ENCODE results near the gene MFSD1. TPM values are rescaled to one million over a fixed set of nuclear protein-coding genes. Genes with fewer than 3 reads are reported as not detected.

MFSD1 gene
- total RNA-seq, 1 donor from 2014 or later, result 24.1 TPM

- intact Hi-C loops (cut with micrococcal nuclease), result no loop called here
- H3K27ac Mint-ChIP-seq, result no peak overlapping the region
- DNase-seq (ENCODE audit: low spot score), result no peak
- no peaks in the 10 kb centered on the region for H3K36me3 Mint-ChIP-seq (ENCODE audit: low read depth)
- peaks cover 7% of the 10 kb centered on the region for H3K4me1 Mint-ChIP-seq (ENCODE audit: low read depth)
- no peak overlapping the region for H3K4me3 Mint-ChIP-seq (ENCODE audit: low read depth)
- H3K27me3 Mint-ChIP-seq (ENCODE audit: low read depth), result no peaks in the 10 kb centered on the region
- no peaks in the 10 kb centered on the region for H3K9me3 Mint-ChIP-seq
These were observed 31.0 kb upstream of the MFSD1 start for GRCh38 chr3:158770741-158771350.

GRCh38 chr3:158771577-158771976 lies 30.3 kb upstream of the MFSD1 start:
- H3K27ac Mint-ChIP-seq, result no peak overlapping the region
- H3K4me1 Mint-ChIP-seq (ENCODE audit: low read depth), result peaks cover 7% of the 10 kb centered on the region
- no peaks in the 10 kb centered on the region for H3K9me3 Mint-ChIP-seq
- no peak overlapping the region for H3K4me3 Mint-ChIP-seq (ENCODE audit: low read depth)
- intact Hi-C loops (cut with micrococcal nuclease), result no loop called here
- no peaks in the 10 kb centered on the region for H3K36me3 Mint-ChIP-seq (ENCODE audit: low read depth)
- H3K27me3 Mint-ChIP-seq (ENCODE audit: low read depth), result no peaks in the 10 kb centered on the region
- DNase-seq (ENCODE audit: low spot score), result no peak

- intact Hi-C loops (cut with micrococcal nuclease), result no loop called here
These were observed 29.9 kb upstream of the MFSD1 start for GRCh38 chr3:158771982-158772381.

GRCh38 chr3:158773166-158773565 lies 28.7 kb upstream of the MFSD1 start:
- Mint-ChIP-seq H3K9me3 (no peaks in the 10 kb centered on the region), H3K4me3 (ENCODE audit: low read depth) (no peak overlapping the region), H3K27me3 (ENCODE audit: low read depth) (no peaks in the 10 kb centered on the region), H3K36me3 (ENCODE audit: low read depth) (no peaks in the 10 kb centered on the region), H3K27ac (no peak overlapping the region), H3K4me1 (ENCODE audit: low read depth) (peaks cover 7% of the 10 kb centered on the region)
- intact Hi-C loops (cut with micrococcal nuclease), result no loop called here
- DNase-seq (ENCODE audit: low spot score), result no peak

More at GRCh38 chr3:158771982-158772381, 29.9 kb upstream of the MFSD1 start:
- Mint-ChIP-seq H3K27ac (no peak overlapping the region), H3K27me3 (ENCODE audit: low read depth) (no peaks in the 10 kb centered on the region), H3K9me3 (no peaks in the 10 kb centered on the region), H3K36me3 (ENCODE audit: low read depth) (no peaks in the 10 kb centered on the region), H3K4me3 (ENCODE audit: low read depth) (no peak overlapping the region), H3K4me1 (ENCODE audit: low read depth) (peaks cover 7% of the 10 kb centered on the region)
- DNase-seq (ENCODE audit: low spot score), result no peak

DNA sequence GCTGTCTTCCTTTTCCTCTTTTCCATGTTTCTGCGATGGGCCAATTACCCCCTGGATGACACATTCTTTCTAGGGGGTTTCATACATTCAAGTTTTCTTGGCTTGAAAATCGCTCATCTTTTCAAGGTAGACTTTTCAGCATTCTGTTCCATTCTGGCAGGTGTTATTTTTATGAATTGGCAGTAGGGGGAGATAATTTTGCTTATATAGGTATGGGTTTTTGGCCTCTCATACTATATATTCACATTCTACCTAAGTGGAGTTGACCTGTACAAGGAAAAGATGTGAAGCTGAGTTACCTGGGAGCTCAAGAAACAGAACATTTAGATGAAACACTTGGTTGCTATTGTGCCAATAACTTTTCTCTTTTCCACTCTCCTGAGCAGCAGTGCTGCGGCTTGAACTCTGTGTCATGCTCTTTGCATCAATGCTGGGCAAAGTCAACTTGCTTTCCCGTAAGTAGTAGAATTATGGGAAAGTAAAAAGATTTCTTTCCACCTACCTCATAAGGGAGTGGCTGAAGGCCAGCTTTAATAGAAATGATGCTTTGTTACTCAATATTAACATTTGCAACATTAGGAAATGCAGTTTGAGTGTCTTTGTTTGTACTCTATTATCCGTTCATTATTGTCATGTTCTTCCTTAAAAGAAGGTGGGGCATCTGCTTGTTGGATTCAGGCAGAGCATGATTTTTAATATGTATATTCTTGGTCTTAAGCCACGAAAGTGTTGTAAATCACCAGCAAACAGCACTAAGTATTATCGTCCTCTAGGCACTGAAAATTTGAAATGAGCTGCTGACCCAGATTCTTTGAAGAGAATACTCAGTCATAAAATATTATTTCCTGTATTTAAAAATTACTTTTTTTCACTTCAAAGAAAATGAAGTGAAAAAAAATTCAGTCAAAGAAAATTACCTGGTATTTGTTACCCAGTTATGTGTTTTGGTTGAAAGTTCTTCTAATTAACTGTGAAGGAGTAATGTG lies 27.7 kb upstream of the MFSD1 start:
- Mint-ChIP-seq H3K9me3 (no peaks in the 10 kb centered on the region), H3K27me3 (ENCODE audit: low read depth) (no peaks in the 10 kb centered on the region), H3K4me1 (ENCODE audit: low read depth) (peaks cover 7% of the 10 kb centered on the region), H3K36me3 (ENCODE audit: low read depth) (no peaks in the 10 kb centered on the region), H3K4me3 (ENCODE audit: low read depth) (no peak overlapping the region), H3K27ac (no peak overlapping the region)
- intact Hi-C loops (cut with micrococcal nuclease), result no loop called here
- DNase-seq (ENCODE audit: low spot score), result no peak

GRCh38 chr3:158774965-158775364 lies 26.9 kb upstream of the MFSD1 start:
- no peaks in the 10 kb centered on the region for H3K9me3 Mint-ChIP-seq
- no peaks in the 10 kb centered on the region for H3K36me3 Mint-ChIP-seq (ENCODE audit: low read depth)
- intact Hi-C loops (cut with micrococcal nuclease), result no loop called here
- no peak overlapping the region for H3K27ac Mint-ChIP-seq
- no peak overlapping the region for H3K4me3 Mint-ChIP-seq (ENCODE audit: low read depth)
- DNase-seq (ENCODE audit: low spot score), result no peak
- peaks cover 7% of the 10 kb centered on the region for H3K4me1 Mint-ChIP-seq (ENCODE audit: low read depth)
- no peaks in the 10 kb centered on the region for H3K27me3 Mint-ChIP-seq (ENCODE audit: low read depth)

DNA sequence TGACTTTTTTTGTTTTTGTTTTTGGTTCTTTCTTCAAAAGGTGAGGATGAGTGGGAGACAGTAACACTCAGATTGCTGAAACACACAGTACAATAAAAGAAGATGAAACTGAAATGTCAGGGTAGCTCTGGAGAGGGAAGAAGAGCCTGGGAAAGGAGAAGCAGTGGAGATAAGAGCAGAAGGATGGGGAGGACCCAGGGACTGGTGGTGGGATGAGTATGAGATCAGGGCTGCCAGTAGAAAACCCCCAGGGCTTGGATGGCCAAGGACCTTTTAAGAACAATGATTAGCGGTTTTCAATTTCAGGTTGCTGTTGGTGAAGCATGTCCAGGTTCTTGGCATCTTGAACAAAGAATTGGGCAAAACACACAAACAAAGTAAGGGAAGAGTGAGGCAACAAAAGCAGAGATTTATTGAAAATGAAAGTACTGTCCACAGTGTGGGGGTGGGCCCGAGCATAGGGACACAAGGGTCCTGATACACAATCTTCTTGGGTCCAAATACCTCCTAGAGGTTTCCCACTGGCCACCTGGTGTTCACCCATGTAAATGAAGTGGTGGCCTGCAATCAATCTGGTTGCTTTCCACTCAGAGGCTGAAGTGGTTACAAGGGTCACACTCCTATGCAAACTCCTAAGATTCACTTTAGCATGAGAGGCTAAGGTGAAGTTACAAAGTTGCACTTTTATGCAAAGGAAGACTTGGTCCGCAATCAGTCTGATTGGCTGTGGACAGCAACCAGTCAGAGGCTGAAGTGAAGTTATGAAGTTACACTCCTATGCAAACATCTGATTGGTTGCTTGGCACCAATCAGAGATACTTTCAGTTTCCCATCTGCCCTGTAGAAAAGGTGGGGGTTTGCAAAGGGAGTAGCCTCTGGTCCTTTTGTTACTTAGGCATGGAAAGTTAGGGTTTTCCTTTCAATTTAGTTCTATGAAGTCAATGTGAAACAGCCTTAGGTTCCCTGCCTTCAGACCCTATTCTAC lies 26.1 kb upstream of the MFSD1 start:
- no peak overlapping the region for H3K4me3 Mint-ChIP-seq (ENCODE audit: low read depth)
- H3K4me1 Mint-ChIP-seq (ENCODE audit: low read depth), result peaks cover 7% of the 10 kb centered on the region
- no peaks in the 10 kb centered on the region for H3K9me3 Mint-ChIP-seq
- intact Hi-C loops (cut with micrococcal nuclease), result no loop called here
- no peaks in the 10 kb centered on the region for H3K36me3 Mint-ChIP-seq (ENCODE audit: low read depth)
- no peak overlapping the region for H3K27ac Mint-ChIP-seq
- DNase-seq (ENCODE audit: low spot score), result no peak
- H3K27me3 Mint-ChIP-seq (ENCODE audit: low read depth), result no peaks in the 10 kb centered on the region

DNA sequence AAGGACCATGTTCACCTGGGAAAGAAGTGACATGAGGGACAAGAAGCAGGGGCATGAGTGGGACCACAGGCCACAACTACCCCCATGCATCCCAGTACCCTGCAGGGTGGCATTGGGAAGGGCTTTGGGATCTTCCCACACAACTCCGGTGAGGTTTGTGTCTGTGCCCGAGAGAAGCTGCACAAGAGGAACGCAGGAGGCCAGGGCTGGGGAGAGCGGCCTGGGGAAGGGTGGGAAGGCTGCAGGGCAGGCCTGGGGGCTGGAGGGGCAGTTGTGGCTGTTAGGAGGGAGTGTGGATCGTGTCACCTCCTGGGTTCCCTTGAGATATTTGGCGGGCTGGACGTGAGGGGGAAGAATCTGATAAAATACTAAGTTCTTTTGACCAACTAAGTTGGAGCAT lies 25.3 kb upstream of the MFSD1 start:
- intact Hi-C loops (cut with micrococcal nuclease), result no loop called here
- no peak for DNase-seq (ENCODE audit: low spot score)
- Mint-ChIP-seq H3K4me1 (ENCODE audit: low read depth) (peaks cover 7% of the 10 kb centered on the region), H3K27ac (no peak overlapping the region), H3K4me3 (ENCODE audit: low read depth) (no peak overlapping the region), H3K36me3 (ENCODE audit: low read depth) (no peaks in the 10 kb centered on the region), H3K27me3 (ENCODE audit: low read depth) (no peaks in the 10 kb centered on the region), H3K9me3 (no peaks in the 10 kb centered on the region)

DNA sequence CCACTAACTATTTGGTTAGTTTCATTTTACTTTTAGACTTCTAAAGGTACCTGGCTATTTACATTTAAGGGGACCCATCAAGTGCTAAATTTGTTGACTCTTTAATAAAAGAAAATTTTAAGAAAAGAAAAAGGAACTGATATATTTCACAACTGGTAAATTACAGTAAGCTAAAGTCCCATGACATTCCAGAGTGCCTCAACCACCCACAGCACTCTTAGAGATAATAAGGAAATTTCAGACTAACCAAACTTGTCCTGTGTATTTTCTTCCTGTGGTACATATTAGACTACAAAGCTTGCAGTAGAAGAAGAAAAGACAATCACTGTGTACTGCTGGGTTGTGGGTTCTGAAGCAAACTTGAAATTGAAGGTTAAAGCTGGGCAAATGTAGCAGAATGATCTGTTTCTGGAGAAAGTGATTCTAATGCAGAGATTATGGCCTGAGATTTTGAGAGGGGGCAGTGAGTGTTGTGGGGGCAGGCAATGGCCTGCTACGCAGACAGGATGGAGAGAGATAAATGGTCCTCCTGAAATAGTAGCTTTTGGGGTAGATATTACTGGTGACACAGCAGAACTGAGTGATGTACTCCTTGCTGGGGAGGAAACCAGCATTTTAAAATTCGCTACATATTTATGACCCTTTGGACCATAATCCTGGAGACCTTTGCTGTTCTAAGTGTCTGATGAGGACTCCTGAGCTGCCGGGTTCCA lies 24.5 kb upstream of the MFSD1 start:
- Mint-ChIP-seq H3K9me3 (no peaks in the 10 kb centered on the region), H3K4me3 (ENCODE audit: low read depth) (no peak overlapping the region), H3K27me3 (ENCODE audit: low read depth) (no peaks in the 10 kb centered on the region)

GRCh38 chr3:158780766-158781165 lies 21.1 kb upstream of the MFSD1 start:
- no peak for DNase-seq (ENCODE audit: low spot score)
- no peaks in the 10 kb centered on the region for H3K9me3 Mint-ChIP-seq
- H3K27ac Mint-ChIP-seq, result no peak overlapping the region
- no peaks in the 10 kb centered on the region for H3K36me3 Mint-ChIP-seq (ENCODE audit: low read depth)
- intact Hi-C loops (cut with micrococcal nuclease), result no loop called here
- H3K4me3 Mint-ChIP-seq (ENCODE audit: low read depth), result no peak overlapping the region
- H3K27me3 Mint-ChIP-seq (ENCODE audit: low read depth), result no peaks in the 10 kb centered on the region
- H3K4me1 Mint-ChIP-seq (ENCODE audit: low read depth), result no peaks in the 10 kb centered on the region

More for the DNA sequence above, 24.5 kb upstream of the MFSD1 start:
- peaks cover 2% of the 10 kb centered on the region for H3K4me1 Mint-ChIP-seq (ENCODE audit: low read depth)
- intact Hi-C loops (cut with micrococcal nuclease), result no loop called here
- no peaks in the 10 kb centered on the region for H3K36me3 Mint-ChIP-seq (ENCODE audit: low read depth)
- DNase-seq (ENCODE audit: low spot score), result no peak
- H3K27ac Mint-ChIP-seq, result no peak overlapping the region

- no peak for DNase-seq (ENCODE audit: low spot score)
- H3K4me1 Mint-ChIP-seq (ENCODE audit: low read depth), result no peaks in the 10 kb centered on the region
- no peaks in the 10 kb centered on the region for H3K36me3 Mint-ChIP-seq (ENCODE audit: low read depth)
- no peak overlapping the region for H3K27ac Mint-ChIP-seq
- H3K4me3 Mint-ChIP-seq (ENCODE audit: low read depth), result no peak overlapping the region
- no peaks in the 10 kb centered on the region for H3K27me3 Mint-ChIP-seq (ENCODE audit: low read depth)
- no peaks in the 10 kb centered on the region for H3K9me3 Mint-ChIP-seq
- intact Hi-C loops (cut with micrococcal nuclease), result no loop called here
These were observed 20.7 kb upstream of the MFSD1 start for GRCh38 chr3:158781191-158781590.

DNA sequence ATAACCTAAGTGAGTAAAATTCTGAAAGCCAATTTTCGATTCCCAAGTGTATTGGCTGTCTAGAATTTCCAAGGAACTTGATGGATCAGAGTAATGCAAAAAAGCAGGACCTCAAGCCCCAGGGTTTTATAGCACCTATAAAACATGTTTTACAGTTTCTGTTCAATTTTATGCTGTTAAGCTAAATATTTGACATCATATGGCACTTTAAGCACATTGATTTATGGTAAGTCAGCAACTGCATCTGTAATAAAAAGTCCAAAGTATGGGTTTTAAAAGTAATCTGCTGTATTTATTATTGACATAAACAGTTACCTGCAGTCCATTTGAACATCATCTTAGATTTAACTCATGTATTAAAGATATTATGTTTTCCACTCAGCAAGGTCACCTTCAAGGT lies 20.0 kb upstream of the MFSD1 start:
- DNase-seq (ENCODE audit: low spot score), result no peak
- Mint-ChIP-seq H3K36me3 (ENCODE audit: low read depth) (no peaks in the 10 kb centered on the region), H3K4me1 (ENCODE audit: low read depth) (no peaks in the 10 kb centered on the region), H3K4me3 (ENCODE audit: low read depth) (no peak overlapping the region), H3K27me3 (ENCODE audit: low read depth) (no peaks in the 10 kb centered on the region), H3K9me3 (no peaks in the 10 kb centered on the region), H3K27ac (no peak overlapping the region)
- intact Hi-C loops (cut with micrococcal nuclease), result no loop called here

Measured in activated T-helper 2 cell treated with anti-CD3 and anti-CD28 coated beads, Interferon-gamma antibody, Interleukin-2, Interleukin-4, amounts not matched to agents 10 μg/mL and 5 μg/mL and 100 μg/mL, durations not matched to agents 14 hours and 24 hours and 36 hours (primary cell).